LoVo (cell line): Measurements from ENCODE around the gene SMS.
"Not testable (repeated sequence)": the region's sequence is repeated elsewhere in the genome, so short reads cannot be mapped to it uniquely, and the experiment has no call there.

Experiments
- DNase-seq: peaks from one replicate; pipeline ENCODE4 v3.0.0-alpha.2; 2016; ENCODE audit warnings: low spot score

Gene SMS

DNA sequence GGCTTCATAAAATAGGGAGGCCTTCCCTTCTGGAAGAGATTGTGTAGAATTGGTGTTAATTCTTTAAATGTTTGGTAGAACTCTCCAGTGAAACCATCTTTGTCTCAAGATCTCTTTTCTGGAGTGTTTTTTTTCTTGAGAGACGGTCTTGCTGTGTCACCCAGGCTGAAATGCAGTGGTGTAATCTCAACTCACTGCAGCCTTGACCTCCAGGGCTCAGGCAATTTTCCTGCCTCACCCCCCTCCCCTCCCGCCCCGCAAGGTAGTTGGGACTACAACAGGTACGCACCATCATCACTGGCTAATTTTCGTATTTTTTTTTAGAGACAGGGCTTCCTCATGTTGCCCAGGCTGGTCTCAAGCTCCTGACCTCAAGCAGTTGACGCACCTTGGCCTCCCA, 12.1 kb downstream of the SMS start:
- DNase-seq = no peak

DNA sequence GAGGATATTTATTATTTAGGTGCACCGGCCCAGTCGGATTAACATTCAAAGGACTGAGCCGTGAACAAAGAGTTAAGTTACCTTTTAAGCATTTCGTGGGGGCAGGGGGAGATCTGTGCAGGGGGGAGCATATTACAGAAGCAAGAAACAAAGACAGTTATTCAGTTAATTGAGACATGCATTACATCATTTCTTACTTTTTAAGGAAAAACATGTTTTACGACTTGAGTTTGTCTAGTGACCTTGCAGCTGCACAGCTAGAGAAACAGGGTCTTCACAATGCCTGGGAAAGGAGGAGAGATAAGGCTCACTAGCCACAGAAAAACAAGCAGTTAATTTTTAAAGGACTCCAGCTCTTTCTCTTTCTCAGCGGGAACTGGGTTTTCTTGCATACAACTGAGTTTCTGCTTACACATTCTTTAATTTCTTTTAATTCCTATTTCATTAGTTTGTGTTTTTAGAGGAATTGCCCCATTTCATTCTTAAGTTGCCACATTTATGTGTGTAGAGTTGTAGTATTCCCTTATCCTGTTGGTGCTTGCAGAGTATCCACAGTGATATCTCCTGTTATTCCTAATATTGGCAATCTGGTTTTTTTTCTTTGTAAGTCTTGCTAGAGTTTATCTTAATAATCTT, 12.8 kb downstream of the SMS start:
- DNase-seq = not testable (repeated sequence)

DNA sequence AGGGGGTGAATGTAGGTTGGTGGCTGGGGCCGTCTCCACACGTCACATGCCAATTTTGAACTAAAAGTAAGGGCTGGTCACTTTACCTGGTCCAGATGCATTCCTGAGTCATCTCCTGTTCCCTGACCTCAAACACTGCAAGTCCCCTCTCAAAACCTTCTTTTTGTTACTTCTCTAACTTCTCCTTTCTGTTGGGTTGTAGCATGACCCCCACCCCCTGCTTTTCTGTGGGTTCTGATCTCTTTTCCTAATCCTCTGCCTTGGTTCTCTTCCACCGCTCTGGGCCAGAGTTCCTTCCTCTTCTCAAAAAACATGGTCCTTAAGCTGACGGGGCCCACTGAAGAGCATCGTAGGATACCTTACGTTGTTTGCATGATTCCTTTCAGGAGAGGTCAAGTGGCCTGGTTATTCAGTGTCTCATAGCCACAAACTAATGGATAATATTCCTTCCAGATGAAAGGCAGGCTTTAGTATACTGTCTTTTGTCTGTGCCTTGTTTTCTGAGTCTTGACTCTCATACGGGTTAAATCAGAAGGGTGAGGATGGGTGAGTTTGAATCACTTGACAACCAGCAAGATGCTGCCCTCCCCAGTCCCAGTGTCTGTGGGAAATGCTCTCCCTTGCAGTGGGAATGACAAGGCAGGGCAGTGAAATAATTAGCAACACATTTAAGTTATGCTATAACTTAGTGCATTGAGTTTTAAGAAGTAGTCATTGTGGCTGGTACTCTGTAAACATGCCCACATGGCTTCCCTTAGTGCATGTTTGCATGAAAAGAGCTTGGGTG, 15.1 kb downstream of the SMS start:
- DNase-seq = no peak

DNA sequence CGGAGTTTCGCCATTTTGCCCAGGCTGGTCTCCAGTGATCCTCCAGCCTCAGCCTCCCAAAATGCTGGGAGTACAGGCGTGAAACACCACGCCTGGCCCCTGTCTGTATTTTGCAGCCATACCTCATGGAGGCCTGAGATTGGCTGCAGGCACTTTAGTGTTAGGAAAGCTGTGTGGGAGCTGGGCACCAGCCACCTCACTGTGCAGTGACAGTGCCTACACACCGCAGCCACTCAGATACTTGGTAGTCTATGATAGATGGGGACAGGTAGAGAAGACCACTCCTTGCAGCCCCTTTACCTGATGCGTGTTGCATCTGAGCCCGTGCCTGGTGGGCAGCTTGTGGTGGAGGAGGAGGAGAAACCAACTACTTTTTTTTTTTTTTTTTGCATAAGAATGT, 16.3 kb downstream of the SMS start:
- DNase-seq = no peak

DNA sequence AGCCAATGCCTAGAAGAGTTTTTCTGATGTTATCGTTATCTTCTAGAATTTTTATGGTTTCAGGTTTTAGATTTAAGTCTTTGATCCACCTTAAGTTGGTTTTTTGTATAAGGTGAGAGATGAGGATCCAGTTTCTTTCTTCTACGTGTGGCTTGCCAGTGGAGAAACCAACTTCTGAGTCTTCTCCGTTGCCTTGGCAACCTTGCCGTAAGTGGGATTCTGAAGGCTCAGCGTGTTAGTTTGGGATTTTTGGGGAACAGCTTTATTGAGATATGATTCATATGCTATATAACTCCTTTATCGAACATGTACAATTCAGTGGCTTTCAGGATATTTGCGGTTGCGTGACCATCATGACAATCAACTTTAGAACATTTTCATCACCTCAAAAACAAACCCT, 17.7 kb downstream of the SMS start:
- no peak for DNase-seq

DNA sequence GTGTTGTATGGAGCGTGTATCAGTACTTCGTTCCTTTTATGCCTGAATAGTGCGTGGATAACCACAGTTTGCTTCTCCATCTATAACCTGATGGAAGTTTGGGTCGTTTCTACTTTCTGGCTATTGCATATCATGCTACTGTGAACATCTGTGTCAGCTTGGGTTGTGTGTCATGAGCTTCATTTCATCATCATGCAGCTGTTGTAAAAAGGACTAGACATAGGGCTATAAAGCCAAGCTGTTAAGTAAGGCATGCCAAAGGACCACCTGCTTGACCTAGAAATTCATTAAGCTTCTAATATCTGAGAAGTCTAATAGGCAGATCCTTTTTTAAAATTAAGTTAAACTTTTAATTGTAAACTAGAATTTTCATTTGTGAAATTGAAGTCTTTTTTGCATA, 18.4 kb downstream of the SMS start:
- no peak for DNase-seq

DNA sequence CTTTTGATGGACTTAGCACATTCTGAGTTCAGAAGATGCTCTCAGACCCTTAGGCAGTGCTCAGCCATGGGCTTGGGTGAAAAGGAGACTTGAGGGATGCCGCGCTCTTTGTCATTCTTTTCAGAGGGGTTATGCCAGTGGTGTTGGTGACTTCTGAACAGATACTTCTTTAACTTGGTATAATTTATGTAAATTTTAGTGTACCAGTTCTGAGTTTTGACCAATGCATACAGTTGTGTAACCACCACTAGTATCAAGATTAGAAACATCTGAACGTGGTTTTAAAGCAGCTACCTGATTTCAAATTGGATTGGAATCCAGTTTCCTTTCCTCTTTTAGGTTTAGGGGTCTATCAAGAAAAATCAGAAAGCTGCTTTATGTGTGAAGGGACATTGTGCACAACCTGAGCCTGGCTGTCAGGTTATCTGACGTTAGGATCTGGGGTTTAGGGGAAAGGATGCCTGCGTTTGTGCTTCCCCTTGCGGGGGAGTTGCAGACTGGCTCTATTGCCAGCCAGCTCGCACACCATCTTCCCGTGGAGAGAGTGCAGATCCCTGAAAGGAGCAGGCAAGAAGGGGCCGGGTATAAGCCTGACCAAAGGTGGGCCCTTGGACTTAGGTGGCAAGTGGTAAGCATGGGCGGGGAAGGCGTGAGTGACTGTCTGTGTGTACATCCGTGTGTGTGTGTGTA, 19.0 kb downstream of the SMS start:
- DNase-seq = no peak

DNA sequence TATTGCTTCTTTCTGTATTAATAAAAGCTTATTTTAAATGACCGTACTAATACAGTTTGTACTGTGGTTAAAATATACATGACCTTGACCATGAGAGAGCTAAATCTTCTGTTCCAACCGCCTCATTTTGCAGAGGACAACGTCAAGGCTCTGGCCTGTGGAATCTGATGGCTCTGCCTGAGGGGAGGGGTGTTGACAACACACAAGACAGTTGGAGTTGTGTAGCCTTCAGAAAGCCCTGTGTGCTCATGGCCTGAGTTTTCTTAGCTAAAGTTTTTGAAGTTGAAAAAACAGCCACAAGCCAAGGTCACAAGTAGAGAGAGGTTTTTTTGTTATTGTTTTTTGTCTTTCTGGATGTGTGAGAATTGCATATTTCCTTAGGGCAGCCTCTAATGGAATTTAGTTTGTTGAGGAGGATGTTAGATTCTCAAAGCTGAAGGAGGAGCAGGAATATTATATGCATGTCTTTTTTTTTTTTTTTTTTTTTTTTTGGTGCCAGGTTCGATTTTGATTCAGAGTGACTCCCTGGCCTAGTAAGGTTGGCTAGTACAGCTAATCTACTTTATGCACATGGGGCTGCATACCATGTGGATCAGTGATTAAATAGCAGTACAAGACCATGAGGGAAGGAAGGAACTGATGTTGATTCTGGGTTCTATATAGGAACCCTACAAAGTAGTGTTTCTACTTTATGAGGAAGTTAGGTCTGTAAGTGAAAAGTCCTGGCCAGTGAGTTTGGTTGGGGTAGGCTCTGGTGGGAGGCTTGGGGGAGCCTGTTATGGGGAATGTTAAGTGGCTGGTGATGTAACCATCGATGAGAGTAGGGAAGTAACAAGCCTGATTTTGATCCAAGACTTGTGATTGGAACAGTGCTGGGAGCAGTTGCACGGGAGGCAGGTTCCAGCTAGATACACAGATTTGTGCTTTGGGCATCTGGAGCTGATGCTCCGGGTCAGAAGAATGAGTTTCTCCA, 20.3 kb downstream of the SMS start:
- DNase-seq = no peak

DNA sequence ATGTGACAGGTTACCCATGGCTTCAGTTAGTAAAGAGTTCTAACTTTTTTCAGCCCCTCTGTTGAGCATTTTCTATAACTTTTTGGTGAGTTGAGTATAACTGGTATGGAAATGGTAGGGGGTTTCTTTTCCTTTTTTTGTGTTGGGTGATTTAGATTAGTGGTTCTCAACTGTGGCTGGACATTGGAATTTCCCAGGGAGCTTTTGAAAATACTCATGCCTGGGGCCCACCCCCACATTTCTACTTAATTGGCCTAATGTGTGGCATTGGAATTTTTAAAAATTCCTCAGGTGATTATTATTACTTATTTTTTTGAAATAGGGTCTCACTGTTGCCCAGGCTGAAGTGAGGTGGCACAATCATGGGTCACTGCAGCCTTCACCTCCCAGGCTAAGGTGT, 21.9 kb downstream of the SMS start:
- no peak for DNase-seq

DNA sequence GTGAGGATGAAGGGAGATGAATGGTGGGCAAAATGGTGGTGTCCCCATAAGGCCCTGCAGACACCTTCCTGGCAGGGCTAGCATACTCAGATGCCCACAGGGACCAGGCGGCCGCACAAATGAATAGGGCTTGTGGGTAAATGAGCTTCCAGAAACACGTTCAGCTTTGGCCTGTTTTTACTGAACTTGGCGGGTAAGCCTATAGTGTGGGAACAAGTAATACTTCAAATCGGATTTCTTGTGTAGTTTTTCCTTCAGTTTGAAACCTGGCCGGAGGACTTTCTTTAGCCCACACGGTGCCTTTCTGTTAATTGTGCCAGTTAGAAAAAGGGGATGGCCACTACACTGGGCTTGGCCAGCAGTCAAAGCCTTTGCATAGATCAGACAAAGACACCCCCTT, 22.8 kb downstream of the SMS start:
- no peak for DNase-seq

DNA sequence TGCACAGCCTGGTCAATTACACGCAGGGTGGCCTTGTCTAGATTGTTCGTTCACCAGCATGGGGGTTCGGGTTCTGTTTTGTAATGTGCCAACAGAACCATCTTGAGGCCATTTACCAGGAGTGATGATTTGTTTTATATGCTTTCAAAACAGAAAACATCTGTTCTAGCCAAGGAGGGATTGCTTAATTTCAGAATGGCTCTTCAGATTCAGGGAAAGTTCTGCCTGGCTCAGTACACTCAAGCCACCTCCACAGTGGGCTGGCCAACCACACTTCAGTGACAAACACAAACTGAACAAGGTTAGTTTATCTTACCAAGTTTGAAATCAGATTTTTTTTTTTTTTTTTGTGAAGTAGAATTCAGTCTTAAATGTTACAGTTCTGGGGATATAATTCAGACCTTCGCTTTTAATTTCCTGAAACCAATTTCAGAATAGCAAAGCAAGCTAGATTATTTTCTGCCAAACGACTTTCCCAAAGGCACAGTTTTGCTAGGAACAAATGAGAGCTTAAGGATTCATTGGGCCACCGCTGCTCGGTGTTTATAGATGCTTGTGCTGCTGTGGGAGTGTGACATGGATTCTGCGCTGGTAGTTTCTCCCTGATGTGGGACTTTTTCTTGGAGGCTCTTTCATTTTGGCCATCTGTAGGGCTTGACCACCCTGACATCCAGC, 23.4 kb downstream of the SMS start:
- no peak for DNase-seq

DNA sequence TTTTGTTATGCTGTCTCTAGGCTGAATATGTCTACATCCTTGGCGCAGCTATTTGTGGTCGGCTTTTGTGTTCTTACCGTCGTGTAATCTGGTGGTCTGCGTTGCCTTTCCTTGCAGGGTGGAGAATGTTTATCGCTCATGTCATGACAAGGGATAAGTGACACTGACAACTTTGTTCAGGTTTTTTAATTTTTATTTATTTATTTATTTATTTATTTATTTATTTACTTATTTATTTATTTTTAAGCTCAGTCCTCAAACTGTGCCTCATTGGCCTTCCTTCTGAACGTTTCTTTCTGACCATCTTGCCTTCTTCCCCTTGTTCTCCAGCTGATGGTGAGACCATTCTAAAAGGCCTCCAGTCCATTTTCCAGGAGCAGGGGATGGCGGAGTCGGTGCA, 26.4 kb downstream of the SMS start:
- no peak for DNase-seq

DNA sequence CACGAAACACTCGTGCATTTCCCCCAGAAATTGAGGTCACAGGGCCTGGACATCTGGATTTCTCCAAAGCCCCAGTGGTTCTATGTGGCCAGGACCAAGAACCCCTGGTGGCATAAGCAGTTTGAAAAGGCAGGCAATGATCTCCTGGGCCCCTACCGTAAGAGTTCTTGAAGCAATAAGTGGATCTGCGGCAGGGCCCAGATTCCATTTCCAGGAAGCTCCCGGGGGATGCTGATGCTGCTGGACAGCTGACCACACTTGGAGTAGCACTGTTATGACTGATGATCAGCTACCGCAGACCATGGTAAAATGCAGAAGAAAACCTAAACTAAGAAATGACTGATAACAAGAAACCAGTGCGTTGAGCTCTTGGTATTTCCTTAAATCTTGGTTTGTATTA, 27.8 kb downstream of the SMS start:
- DNase-seq = no peak

DNA sequence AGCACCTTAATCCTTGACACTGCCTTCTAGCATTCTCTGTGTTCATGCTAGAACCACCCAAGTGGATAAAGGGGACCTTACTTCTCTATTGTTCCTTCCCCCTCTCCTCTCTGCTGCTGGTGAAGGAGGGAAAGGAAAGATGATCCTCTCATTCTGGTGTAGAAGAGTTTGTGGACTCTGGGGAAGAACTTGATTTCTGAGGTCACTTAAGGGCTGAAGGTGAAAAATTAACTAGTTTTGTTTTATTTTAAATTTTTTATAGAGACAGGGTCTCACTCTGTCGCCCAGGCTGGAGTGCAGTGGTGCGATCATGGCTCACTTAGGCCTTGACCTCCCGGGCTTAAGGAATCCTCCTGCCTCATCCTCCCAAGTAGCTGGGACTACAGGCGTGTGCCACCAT, 29.8 kb downstream of the SMS start:
- no peak for DNase-seq

DNA sequence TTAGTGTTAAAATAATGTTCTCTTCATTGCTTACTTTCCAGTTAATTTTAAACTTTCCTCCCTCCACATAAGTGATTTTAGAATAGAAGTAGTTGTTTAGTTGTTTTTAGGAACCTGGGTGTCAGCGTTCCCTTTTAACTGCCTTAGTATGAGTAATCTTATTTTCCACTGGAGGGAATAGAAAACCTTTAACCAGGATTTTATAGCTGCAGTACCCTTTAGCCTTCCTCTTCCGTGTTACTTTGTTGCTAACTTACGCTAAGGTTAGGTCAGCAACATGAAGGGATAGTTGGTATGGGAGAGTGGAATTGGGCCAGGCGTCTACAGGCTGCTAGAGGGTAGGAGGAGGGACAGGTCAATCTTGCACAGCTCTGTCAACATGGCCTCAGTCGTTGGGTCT, 31.5 kb downstream of the SMS start:
- no peak for DNase-seq

DNA sequence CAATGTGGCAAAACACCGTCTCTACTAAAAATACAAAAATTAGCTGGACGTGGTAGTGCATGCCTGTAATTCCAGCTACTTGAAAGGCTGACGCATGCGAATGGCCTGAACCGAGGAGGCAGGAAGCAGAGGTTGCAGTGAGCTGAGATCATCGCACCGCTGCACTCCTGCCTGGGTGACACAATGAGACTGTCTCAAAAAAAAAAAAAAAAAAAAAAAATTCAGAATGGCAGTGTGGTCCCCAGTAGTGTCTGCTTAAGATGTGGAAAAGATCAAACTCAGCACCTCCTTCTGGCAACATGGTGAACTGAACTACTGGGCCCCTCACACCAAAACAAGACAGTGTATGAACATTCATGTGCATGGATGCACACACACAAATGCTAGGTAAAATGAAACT, 32.2 kb downstream of the SMS start:
- DNase-seq = no peak

DNA sequence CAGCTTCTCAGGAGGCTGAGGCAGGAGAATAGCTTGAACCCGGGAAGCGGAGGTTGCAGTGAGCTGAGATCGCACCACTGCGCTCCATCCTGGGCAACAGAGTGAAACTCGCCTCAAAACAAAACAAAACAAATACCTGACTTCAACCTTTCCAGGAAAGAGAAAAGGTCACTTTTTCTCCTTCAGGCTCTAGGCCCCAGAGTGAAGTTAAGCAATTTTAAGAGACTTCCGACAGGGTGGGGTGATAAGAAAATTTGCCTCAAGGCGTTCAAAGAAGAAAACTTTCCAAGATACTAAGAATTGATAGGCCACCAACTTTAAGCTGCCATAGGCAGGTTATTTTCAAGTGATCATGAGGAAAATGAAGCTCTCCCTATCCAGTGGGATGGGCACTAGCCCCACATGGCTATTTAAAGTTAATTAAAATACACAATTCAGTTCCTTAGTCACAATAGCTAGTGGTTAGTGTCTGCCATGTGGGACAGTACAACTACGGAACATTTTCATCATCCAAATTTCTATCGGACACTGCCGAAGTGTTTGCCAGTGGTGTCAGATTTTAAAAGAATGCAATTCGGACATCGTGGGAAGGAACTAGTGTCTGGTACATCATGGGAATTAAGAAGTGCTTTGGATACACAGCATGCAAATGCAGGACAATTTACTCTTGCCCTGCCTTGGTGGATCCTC, 33.0 kb downstream of the SMS start:
- DNase-seq = no peak

DNA sequence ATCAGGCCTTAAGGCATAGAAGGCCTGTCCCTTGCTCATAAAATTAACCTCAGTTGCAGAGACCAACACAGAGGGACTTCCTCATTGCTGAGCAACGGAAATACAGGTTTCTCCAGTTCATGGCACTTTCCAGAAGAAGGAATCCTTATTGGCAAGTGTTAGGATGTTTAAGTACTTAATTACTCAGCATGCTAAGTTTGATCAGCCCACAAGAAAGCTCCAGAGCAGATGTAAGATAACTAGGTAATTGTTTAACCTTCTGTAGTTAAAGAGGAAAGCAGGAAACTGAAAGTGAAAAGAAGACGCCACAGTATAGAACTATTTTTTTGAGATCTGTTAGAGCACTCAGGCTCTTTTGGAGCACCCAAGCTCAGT, 33.5 kb downstream of the SMS start:
- peak; percentile 47 for DNase-seq

DNA sequence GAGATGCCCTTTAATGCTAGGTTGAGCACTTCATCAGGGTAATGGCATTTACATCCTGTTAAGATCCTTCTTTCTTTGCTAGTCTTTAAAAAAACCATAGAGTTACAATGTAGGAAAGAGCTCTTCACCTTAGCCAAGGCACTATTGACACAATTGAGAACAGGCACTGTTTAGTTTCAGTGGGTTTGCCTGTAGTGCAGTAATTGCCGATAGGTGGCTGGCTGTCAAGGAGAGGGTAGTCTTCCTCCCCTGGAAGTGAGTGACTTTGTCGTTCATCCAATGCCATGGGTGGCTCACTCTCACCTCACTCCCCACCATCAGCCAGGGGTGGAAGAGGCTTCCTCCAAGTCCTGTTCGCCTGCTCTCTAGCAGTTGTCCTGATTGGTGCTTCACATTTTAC, 34.7 kb downstream of the SMS start:
- no peak for DNase-seq

DNA sequence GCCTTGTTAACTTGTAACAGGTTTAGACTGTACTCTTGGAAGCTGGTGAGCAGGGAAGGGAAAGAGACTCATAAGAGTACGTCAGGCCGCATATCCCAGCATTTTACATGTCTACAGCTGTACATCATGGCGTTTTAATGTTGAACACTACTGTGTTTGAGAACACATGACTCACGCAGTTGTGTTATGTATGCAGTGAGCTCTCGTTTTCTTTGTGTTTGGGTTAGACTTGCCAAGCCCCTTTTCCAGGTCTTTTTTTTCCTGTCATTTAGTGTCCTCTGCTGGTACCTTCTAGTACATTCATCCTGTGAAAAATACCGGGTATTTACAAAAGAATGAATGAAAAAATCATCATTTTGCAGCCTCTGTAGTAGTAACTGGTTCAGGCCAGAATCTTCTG, 35.3 kb downstream of the SMS start:
- DNase-seq = no peak

DNA sequence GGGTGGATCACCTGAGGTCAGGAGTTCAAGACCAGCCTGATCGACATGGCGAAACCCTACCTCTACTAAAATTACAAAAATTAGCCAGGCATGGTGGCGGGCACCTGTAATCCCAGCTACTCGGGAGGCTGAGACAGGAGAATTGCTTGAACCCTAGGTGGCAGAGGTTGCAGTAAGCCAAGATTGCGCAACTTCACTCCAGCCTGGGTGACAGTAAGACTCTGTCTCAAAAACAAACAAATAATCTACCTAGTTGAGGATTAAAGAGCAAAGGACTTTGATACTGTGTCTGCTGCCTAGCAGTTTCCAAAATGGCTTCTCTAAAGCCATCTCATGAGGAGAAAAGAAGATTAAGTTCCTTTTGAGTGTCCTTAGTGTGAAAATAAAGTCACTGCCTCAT, 37.8 kb downstream of the SMS start:
- no peak for DNase-seq
